GM19351 (cell line): ENCODE measurements around the gene LTK.
A peak's percentile ranks its signal among the peaks of the same experiment; 100 is the strongest.

Experiments used
- ATAC-seq: cut with Tn5 transposase; IDR thresholded peaks from one replicate; pipeline ENCODE4 v1.9.1; 2021; ENCODE audit warnings: mild to moderate bottlenecking, moderate library complexity; ENCODE audit not compliant: unreplicated experiment

LTK gene

GRCh38 chr15:41513506-41514227, at the start of gene LTK:
Gene LTK (minus strand): TSS chr15:41513827. CDS start chr15:41513709, 118 bp downstream.
- no peak for ATAC-seq

- no peak for ATAC-seq
Measured at GRCh38 chr15:41562784-41563198, 49.2 kb upstream of the LTK start.

GRCh38 chr15:41562244-41562643, 48.6 kb upstream of the LTK start:
- no peak for ATAC-seq

- no peak for ATAC-seq
Measured at GRCh38 chr15:41561777-41562145, 48.1 kb upstream of the LTK start.

- ATAC-seq = no peak
Measured at GRCh38 chr15:41561104-41561776, 47.6 kb upstream of the LTK start.

- no peak for ATAC-seq
Measured at GRCh38 chr15:41560572-41560874, 46.9 kb upstream of the LTK start.

GRCh38 chr15:41559239-41559782, 45.7 kb upstream of the LTK start:
- no peak for ATAC-seq

GRCh38 chr15:41558400-41559238, 45.0 kb upstream of the LTK start, which contains the start of gene TYRO3:
Gene TYRO3 (plus strand): TSS chr15:41559212. CDS start chr15:41559258, 46 bp downstream.
- no peak for ATAC-seq

- ATAC-seq = no peak
Measured at GRCh38 chr15:41557673-41558399, 44.2 kb upstream of the LTK start.

- ATAC-seq = no peak
Measured at GRCh38 chr15:41556677-41557076, 43.0 kb upstream of the LTK start.

GRCh38 chr15:41554915-41555314, 41.3 kb upstream of the LTK start:
- no peak for ATAC-seq

GRCh38 chr15:41554343-41554742, 40.7 kb upstream of the LTK start:
- no peak for ATAC-seq

- ATAC-seq = no peak
Measured at GRCh38 chr15:41553731-41554130, 40.1 kb upstream of the LTK start.

- ATAC-seq = no peak
Measured at GRCh38 chr15:41550066-41550775, 36.6 kb upstream of the LTK start.

- ATAC-seq = no peak
Measured at GRCh38 chr15:41546851-41547786, 33.5 kb upstream of the LTK start.

- no peak for ATAC-seq
Measured at GRCh38 chr15:41545218-41545617, 31.6 kb upstream of the LTK start.

- ATAC-seq = no peak
Measured at GRCh38 chr15:41544650-41545015, 31.0 kb upstream of the LTK start.

- peak; percentile 16 for ATAC-seq
Measured at GRCh38 chr15:41543521-41543870, 29.9 kb upstream of the LTK start.

GRCh38 chr15:41536866-41537265, 23.2 kb upstream of the LTK start:
- no peak for ATAC-seq
